Activated T-helper 1 cell treated with Interleukin-2 at 50 U/mL for 16 hours (primary cell): ENCODE results near the gene PCDHA8.
"Not testable (repeated sequence)": the region's sequence is repeated elsewhere in the genome, so short reads cannot be mapped to it uniquely, and the experiment has no call there.

Source experiments
- DNase-seq: peaks from one replicate; pipeline ENCODE4 v3.0.0-alpha.2; 2020; ENCODE audit warnings: low read depth

Gene PCDHA8

GRCh38 chr5:140827704-140828361, 13.2 kb upstream of the PCDHA8 start, which contains the start of gene PCDHA6:
Gene PCDHA6 (plus strand): TSS chr5:140827960. CDS start chr5:140828092, 132 bp downstream.
- no peak for DNase-seq

GRCh38 chr5:140828362-140828737, 12.6 kb upstream of the PCDHA8 start:
- DNase-seq = no peak

GRCh38 chr5:140829511-140830501, 11.2 kb upstream of the PCDHA8 start:
- DNase-seq = not testable (repeated sequence)

GRCh38 chr5:140833993-140834392, 7.0 kb upstream of the PCDHA8 start, which contains the start of gene PCDHA7:
Gene PCDHA7 (plus strand): TSS chr5:140834269. CDS start chr5:140834384, 115 bp downstream.
- no peak for DNase-seq

- not testable (repeated sequence) for DNase-seq
These were observed 6.5 kb upstream of the PCDHA8 start for GRCh38 chr5:140834439-140835008.

GRCh38 chr5:140835622-140836510, 5.1 kb upstream of the PCDHA8 start:
- DNase-seq = no peak

GRCh38 chr5:140842798-140843733, 2.1 kb downstream of the PCDHA8 start:
- DNase-seq = no peak

- not testable (repeated sequence) for DNase-seq
These were observed 7.4 kb downstream of the PCDHA8 start, which contains the start of gene PCDHA9 for GRCh38 chr5:140848139-140849102. Gene PCDHA9 (plus strand): TSS chr5:140848382. CDS start chr5:140848496, 114 bp downstream.

GRCh38 chr5:140849831-140850634, 9.0 kb downstream of the PCDHA8 start:
- DNase-seq = not testable (repeated sequence)

GRCh38 chr5:140855772-140856674, 15.0 kb downstream of the PCDHA8 start, which contains the start of gene PCDHA10:
Gene PCDHA10 (plus strand): TSS chr5:140855897. CDS start chr5:140856049, 152 bp downstream.
- no peak for DNase-seq

GRCh38 chr5:140857177-140857986, 16.4 kb downstream of the PCDHA8 start:
- DNase-seq = no peak

- no peak for DNase-seq
These were observed 16.9 kb downstream of the PCDHA8 start for GRCh38 chr5:140857987-140858240.

- DNase-seq = no peak
These were observed 21.7 kb downstream of the PCDHA8 start for GRCh38 chr5:140862441-140863295.

- no peak for DNase-seq
These were observed 28.0 kb downstream of the PCDHA8 start, which contains the start of gene PCDHA11 for GRCh38 chr5:140868721-140869554. Gene PCDHA11 (plus strand): TSS chr5:140868957. CDS start chr5:140869104, 147 bp downstream.
